AG04449 (cell line): Measurements from ENCODE around the gene GSC.
A peak's percentile ranks its signal among the peaks of the same experiment; 100 is the strongest.

ENCODE experiments used
- CTCF ChIA-PET: fragments of 350-600 bp; formaldehyde crosslinking; extraction: SDS; loops from one replicate; lab custom pipeline; 2021; ENCODE audit warnings: antibody characterized with exemption; lab: Yijun Ruan, JAX
- POLR2A ChIA-PET: fragments of 400-600, 350-600 bp; formaldehyde crosslinking; extraction: SDS; loops from one replicate; lab custom pipeline; 2020; ENCODE audit warnings: antibody characterized with exemption, inconsistent platforms; lab: Yijun Ruan, JAX
- DNase-seq: peaks from one replicate; pipeline ENCODE4 v3.0.0-alpha.2; 2010; ENCODE audit warnings: low read depth, low spot score
- H3K4me3 ChIP-seq: 2 replicates; pipeline ENCODE4 v1.5.1; 2011; ENCODE audit warnings: low read depth, mild to moderate bottlenecking, control low read depth, low read length
- TF ChIP-seq, protein P1 (sequence below): IDR thresholded peaks from one replicate; pipeline ENCODE4 v1.5.1; 2011; ENCODE audit warnings: mild to moderate bottlenecking, moderate library complexity, low read length, control low read depth, inconsistent platforms; ENCODE audit not compliant: insufficient read depth; ENCODE audit errors: missing control alignments

Gene GSC

GRCh38 chr14:94768521-94769390 is 1.2 kb downstream of the GSC start:
- ChIA-PET POLR2A (no interaction called here), CTCF (interaction anchor here (1.1 kb wide), 1 partner anchor 11 kb away, joined by 3 read pairs; no protein-coding TSS in a partner anchor)
- TF ChIP-seq, protein P1, sequence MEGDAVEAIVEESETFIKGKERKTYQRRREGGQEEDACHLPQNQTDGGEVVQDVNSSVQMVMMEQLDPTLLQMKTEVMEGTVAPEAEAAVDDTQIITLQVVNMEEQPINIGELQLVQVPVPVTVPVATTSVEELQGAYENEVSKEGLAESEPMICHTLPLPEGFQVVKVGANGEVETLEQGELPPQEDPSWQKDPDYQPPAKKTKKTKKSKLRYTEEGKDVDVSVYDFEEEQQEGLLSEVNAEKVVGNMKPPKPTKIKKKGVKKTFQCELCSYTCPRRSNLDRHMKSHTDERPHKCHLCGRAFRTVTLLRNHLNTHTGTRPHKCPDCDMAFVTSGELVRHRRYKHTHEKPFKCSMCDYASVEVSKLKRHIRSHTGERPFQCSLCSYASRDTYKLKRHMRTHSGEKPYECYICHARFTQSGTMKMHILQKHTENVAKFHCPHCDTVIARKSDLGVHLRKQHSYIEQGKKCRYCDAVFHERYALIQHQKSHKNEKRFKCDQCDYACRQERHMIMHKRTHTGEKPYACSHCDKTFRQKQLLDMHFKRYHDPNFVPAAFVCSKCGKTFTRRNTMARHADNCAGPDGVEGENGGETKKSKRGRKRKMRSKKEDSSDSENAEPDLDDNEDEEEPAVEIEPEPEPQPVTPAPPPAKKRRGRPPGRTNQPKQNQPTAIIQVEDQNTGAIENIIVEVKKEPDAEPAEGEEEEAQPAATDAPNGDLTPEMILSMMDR = no peak
- peak overlapping the region; percentile 52 for H3K4me3 ChIP-seq
- no peak for DNase-seq

DNA sequence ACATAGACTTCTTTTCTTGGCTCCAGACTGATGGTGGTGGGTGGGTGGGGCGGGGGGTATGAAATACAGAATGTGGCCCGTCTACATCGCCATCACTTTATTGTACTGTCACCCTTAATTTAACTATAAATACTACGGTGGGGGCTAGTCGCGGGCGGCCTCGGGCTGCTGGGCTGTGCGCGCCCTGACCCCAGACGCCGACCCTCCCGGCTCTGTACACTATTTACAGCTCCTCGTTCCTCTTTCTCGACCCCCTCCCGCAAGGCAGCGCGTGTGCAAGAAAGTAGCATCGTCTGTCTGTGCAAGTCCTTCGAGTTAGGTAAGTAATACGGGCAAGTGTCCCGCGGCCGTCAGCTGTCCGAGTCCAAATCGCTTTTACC is 1.8 kb downstream of the GSC start:
- H3K4me3 ChIP-seq = no peak overlapping the region; the same call in 1 of the 2 replicates
- TF ChIP-seq, protein P1 = no peak
- ChIA-PET CTCF (interaction anchor here (1.1 kb wide), 1 partner anchor 10 kb away, joined by 3 read pairs; no protein-coding TSS in a partner anchor), POLR2A (no interaction called here)
- no peak for DNase-seq

- TF ChIP-seq, protein P1 = no peak
- ChIA-PET POLR2A (no interaction called here), CTCF (interaction anchor here (1.1 kb wide), 1 partner anchor 10 kb away, joined by 3 read pairs; no protein-coding TSS in a partner anchor)
- H3K4me3 ChIP-seq = no peak overlapping the region
- DNase-seq = no peak
These were observed 2.5 kb downstream of the GSC start for GRCh38 chr14:94767321-94767878.

- POLR2A ChIA-PET = no interaction called here
- no peak for DNase-seq
- TF ChIP-seq, protein P1 = no peak
- CTCF ChIA-PET = no interaction called here
- H3K4me3 ChIP-seq = no peak overlapping the region
These were observed 5.3 kb downstream of the GSC start for GRCh38 chr14:94764573-94764972.

DNA sequence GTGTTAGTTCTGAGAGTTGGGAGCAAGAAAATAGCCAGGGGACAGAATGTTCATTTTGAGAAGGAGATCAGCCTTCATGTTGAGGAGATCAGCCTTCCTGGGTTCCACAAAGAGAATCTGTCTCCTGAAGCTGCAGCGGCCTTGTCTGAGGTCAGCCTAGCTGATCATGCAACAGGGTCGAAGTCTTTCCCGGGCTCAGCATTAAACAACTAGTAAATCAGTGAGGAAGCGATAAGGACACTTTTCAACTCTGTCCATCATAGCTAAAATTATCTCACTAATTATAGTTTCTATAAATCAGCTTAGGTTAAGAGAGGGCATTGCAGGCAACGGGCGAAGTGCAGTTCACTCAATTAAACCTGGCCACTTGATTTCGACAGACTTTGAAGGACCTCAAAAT is 7.5 kb downstream of the GSC start:
- TF ChIP-seq, protein P1 = no peak
- H3K4me3 ChIP-seq = no peak overlapping the region
- ChIA-PET CTCF (no interaction called here), POLR2A (no interaction called here)
- DNase-seq = no peak

DNA sequence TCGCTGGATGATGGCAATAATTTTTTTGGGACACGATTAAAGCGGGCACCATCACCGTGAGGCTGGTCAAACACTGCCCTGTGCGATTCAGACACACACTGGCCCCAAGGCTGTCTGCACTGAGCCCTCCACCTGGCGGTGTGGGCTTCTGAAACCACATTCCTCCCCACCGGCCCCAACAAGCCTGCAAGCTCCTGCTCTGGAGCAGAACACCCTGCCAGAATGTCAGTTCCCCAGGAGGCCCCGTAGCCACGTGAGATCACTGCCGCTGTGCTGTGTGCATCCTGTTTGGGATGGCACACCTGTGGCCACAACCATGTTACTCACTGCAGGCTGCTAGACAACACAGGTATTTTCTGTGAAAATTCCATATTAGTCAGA is 7.9 kb downstream of the GSC start:
- TF ChIP-seq, protein P1 = no peak
- ChIA-PET POLR2A (no interaction called here), CTCF (interaction anchor here (1.2 kb wide), 1 partner anchor 13 kb away, joined by 3 read pairs; no protein-coding TSS in a partner anchor)
- no peak for DNase-seq
- no peak overlapping the region for H3K4me3 ChIP-seq
